Adipocyte (in vitro differentiated cells): ENCODE measurements around the gene TMEM106A.
"Not testable (repeated sequence)": the region's sequence is repeated elsewhere in the genome, so short reads cannot be mapped to it uniquely, and the experiment has no call there.

Source experiments
- DNase-seq: peaks from one replicate; pipeline ENCODE4 v3.0.0-alpha.2; 2015; ENCODE audit warnings: low read depth
- H3K27me3 ChIP-seq: replicated peaks from 2 replicates; pipeline ENCODE4 v1.7.0; 2013; ENCODE audit warnings: mild to moderate bottlenecking, low read length, moderate library complexity; ENCODE audit not compliant: control insufficient read depth, insufficient read depth
- H3K36me3 ChIP-seq: 2 replicates; pipeline ENCODE4 v1.7.0; 2013; ENCODE audit warnings: low read length, mild to moderate bottlenecking, moderate library complexity; ENCODE audit not compliant: control insufficient read depth, insufficient read depth, severe bottlenecking
- H3K4me1 ChIP-seq: 2 replicates; pipeline ENCODE4 v1.7.0; 2013; ENCODE audit warnings: mild to moderate bottlenecking, low read length, moderate library complexity; ENCODE audit not compliant: control insufficient read depth, insufficient read depth
- H3K4me3 ChIP-seq: 2 replicates; pipeline ENCODE4 v1.7.0; 2013; ENCODE audit warnings: mild to moderate bottlenecking, low read length, moderate library complexity
- H3K9ac ChIP-seq: 2 replicates; pipeline ENCODE4 v1.7.0; 2013; ENCODE audit warnings: mild to moderate bottlenecking, low read length, moderate library complexity
- H3K9me3 ChIP-seq: 2 replicates; pipeline ENCODE4 v1.7.0; 2013; ENCODE audit warnings: mild to moderate bottlenecking, low read length, moderate library complexity; ENCODE audit not compliant: control insufficient read depth

Gene TMEM106A

DNA sequence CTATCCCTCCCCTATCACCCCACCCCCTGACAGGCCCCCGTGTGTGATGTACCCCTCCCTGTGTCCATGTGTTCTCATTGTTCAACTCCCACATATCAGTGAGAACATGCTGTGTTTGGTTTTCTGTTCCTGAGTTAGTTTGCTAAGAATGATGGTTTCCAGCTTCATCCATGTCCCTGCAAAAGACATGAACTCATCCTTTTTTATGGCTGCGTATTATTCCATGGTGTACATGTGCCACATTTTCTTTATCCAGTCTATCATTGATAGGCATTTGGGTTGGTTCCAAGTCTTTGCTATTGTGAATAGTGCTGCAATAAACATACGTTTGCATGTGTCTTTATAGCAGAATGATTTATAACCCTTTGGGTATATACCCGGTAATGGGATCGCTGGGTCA, 25.0 kb upstream of the TMEM106A start:
- H3K9ac ChIP-seq, H3K27me3 ChIP-seq, H3K4me1 ChIP-seq, H3K4me3 ChIP-seq, DNase-seq, H3K9me3 ChIP-seq: not testable (repeated sequence)
- H3K36me3 ChIP-seq, result peaks cover 64% of the 10 kb centered on the region

GRCh38 chr17:43193251-43193650, 18.4 kb upstream of the TMEM106A start:
- Histone ChIP-seq H3K9me3 (no peaks in the 10 kb centered on the region), H3K27me3 (no peaks in the 10 kb centered on the region), H3K4me3 (no peak overlapping the region), H3K4me1 (peaks cover 4% of the 10 kb centered on the region), H3K36me3 (peaks cover 93% of the 10 kb centered on the region), H3K9ac (no peak overlapping the region)
- no peak for DNase-seq

DNA sequence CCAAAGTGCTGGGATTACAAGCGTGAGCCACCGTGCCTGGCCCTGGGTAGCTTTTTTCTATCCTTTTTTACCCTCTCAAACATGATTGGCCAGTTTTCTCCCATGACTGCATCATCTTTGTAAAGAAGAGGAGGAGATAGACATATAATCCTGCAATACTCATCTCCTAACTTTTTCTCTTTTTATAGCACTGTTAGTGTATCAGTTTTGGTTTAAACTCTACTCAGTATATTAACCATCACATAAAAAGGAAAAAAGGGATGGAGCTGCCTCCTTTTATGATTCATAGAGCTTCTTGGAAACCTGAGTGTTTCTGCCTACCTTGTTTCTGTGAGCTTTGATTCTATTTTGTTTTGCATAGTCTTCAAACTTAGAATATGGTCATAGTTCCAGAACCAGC, 12.0 kb upstream of the TMEM106A start:
- no peak overlapping the region for H3K4me3 ChIP-seq

DNA sequence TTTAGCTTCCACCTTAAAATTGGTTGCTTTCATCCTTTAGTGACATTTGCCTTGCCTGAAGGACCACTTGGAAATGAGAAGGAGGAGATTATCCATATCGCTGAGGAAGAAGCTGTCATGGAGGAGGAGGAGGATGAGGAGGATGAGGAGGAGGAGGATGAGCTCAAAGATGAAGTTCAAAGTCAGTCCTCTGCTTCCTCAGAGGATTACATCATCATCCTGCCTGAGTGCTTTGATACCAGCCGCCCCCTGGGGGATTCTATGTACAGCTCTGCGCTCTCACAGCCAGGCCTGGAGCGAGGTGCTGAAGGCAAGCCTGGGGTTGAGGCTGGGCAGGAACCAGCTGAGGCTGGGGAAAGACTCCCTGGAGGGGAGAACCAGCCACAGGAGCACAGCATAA, 11.5 kb upstream of the TMEM106A start:
- H3K36me3 ChIP-seq, result peaks cover 96% of the 10 kb centered on the region

More for the DNA sequence above, 12.0 kb upstream of the TMEM106A start:
- H3K4me1 ChIP-seq, result no peaks in the 10 kb centered on the region
- H3K9me3 ChIP-seq, result no peaks in the 10 kb centered on the region
- H3K27me3 ChIP-seq, result no peaks in the 10 kb centered on the region
- no peak for DNase-seq
- H3K36me3 ChIP-seq, result peaks cover 98% of the 10 kb centered on the region
- H3K9ac ChIP-seq, result no peak overlapping the region

DNA sequence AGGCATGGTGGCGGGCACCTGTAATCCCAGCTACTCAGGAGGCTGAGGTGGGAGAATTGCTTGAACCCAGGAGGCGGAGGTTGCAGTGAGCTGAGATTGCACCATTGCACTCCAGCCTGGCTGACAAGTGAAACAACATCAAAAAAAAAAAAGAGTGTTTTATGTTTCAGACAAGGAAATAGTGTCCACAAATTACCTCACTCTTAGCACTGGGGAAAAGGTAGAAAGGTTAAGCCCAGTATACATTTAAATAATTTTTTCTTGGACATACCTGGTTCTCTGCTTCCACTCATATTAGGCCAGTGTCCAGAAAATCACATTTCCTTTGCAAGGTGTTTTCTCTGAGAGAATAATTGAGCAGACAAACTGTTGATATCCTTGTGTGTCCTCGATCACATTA, 8.7 kb upstream of the TMEM106A start:
- not testable (repeated sequence) for H3K27me3 ChIP-seq, H3K9me3 ChIP-seq, H3K4me1 ChIP-seq, H3K9ac ChIP-seq, DNase-seq, H3K4me3 ChIP-seq
- H3K36me3 ChIP-seq, result peaks cover 85% of the 10 kb centered on the region

More for the DNA sequence above, 11.5 kb upstream of the TMEM106A start:
- no peaks in the 10 kb centered on the region for H3K27me3 ChIP-seq
- no peaks in the 10 kb centered on the region for H3K4me1 ChIP-seq
- H3K9ac ChIP-seq, result no peak overlapping the region
- DNase-seq, result no peak
- H3K9me3 ChIP-seq, result no peaks in the 10 kb centered on the region
- no peak overlapping the region for H3K4me3 ChIP-seq

DNA sequence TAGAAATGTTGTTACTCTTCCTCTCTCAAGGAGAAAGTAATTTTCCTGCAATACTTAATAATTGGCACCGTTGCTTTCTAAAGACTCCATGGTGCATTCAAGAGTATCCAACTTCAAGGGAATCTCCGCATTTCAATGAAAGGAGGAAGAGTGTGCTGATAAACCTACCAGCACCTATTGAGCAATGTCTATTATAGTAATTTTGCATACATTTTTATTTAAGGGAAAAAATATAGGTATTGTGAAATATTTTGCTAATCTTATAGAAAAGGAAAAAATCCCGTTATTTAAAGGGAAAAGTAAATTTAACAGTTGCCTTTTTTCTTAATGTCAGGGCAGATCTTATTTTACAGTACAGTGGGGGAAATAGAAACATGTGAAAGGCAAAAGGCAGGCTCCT, 1.1 kb upstream of the TMEM106A start:
- Histone ChIP-seq H3K9me3 (no peaks in the 10 kb centered on the region), H3K9ac (peak overlapping the region; percentile 85), H3K4me3 (peak overlapping the region; percentile 84), H3K27me3 (no peaks in the 10 kb centered on the region), H3K4me1 (peaks cover 21% of the 10 kb centered on the region), H3K36me3 (peaks cover 39% of the 10 kb centered on the region)
- no peak for DNase-seq

- Histone ChIP-seq H3K4me1 (peaks cover 21% of the 10 kb centered on the region), H3K36me3 (peaks cover 42% of the 10 kb centered on the region), H3K4me3 (peak overlapping the region; percentile 84), H3K9me3 (no peaks in the 10 kb centered on the region), H3K9ac (peak overlapping the region; percentile 85), H3K27me3 (no peaks in the 10 kb centered on the region)
- peak; percentile 7 for DNase-seq
Observed at GRCh38 chr17:43211123-43211479, 574 bp upstream of the TMEM106A start.

DNA sequence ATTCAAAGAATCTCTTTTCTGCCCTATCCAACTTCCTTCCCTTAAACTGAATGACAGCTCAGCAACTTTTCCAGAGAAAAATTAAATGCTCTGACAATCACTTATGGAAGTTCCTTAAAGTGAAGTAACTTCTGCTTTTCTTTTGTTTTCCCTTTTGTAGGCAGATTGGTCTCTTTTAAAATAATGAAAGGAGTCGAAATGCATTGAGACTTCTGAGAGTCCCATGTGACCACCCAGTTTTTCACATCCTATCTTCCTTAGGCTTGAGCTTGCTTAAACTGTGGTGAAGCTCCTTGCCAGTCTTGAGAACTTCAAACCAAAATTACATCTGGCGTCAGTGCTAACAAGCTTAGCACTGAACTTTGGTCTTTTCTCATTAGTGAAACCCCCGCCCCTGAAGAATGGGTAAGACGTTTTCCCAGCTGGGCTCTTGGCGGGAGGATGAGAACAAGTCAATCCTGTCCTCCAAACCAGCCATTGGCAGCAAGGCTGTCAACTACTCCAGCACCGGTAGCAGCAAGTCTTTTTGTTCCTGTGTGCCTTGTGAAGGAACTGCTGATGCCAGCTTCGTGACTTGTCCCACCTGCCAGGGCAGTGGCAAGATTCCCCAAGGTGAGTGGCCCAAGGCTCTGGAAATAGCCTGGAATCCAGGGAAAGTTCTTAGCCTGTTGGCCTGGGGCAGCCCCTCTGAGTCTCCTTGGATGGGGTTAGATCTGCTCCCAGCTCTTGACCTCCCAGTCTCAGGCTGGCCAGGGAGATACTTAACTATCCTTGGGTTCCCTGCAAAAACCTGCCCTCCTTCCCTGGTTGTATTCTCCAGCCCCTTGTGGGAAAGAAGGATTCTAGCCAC, 1.2 kb downstream of the TMEM106A start:
- Histone ChIP-seq H3K9me3 (no peaks in the 10 kb centered on the region), H3K4me3 (peak overlapping the region; percentile 84), H3K9ac (peak overlapping the region; percentile 85), H3K27me3 (no peaks in the 10 kb centered on the region), H3K4me1 (peaks cover 21% of the 10 kb centered on the region), H3K36me3 (peaks cover 44% of the 10 kb centered on the region)
- peak; percentile 11 for DNase-seq

DNA sequence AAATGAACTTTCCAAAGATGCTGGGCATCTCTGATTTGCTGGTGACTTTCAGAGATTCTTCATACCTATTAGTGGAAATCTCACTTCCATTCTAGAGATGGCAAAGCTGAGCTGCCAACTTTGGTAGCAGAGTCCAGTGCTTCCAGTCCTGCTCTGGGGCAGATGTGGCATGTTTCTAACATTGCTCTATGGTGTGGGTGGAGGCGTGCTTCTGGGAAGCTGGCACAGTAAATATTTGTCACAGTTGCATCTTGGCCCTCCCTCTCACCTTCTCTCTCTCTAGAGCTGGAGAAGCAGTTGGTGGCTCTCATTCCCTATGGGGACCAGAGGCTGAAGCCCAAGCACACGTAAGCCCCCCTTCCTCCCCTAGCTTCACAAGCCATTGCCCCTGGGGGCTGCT, 1.9 kb downstream of the TMEM106A start:
- no peak overlapping the region for H3K4me3 ChIP-seq
- H3K27me3 ChIP-seq, result no peaks in the 10 kb centered on the region
- H3K9me3 ChIP-seq, result no peaks in the 10 kb centered on the region

DNA sequence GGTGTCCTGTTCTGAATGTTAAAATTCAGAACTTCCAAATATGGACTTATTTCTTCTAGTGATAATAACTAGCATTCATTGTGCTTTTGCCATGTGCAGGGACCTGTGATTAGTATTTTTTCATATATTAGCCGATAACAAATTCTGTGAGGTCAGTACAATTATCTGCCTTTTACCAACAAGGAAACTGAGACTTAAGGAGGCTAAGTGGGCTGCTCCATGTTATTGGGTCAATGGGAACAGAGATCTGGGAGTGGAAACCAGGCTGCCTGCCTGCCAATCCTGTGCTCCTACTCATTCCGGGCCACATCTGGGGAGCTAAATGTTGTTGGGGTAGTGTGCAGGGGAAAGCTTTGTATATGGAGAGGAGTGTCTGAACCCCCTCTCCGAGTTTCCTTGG, 3.7 kb downstream of the TMEM106A start:
- H3K9me3 ChIP-seq, result no peaks in the 10 kb centered on the region
- peaks cover 26% of the 10 kb centered on the region for H3K4me1 ChIP-seq
- H3K4me3 ChIP-seq, result no peak overlapping the region
- peaks cover 22% of the 10 kb centered on the region for H3K36me3 ChIP-seq
- no peak overlapping the region for H3K9ac ChIP-seq
- no peak for DNase-seq
- no peaks in the 10 kb centered on the region for H3K27me3 ChIP-seq

More for the DNA sequence above, 1.9 kb downstream of the TMEM106A start:
- DNase-seq, result no peak
- Histone ChIP-seq H3K4me1 (peaks cover 21% of the 10 kb centered on the region), H3K36me3 (peaks cover 38% of the 10 kb centered on the region), H3K9ac (no peak overlapping the region)

DNA sequence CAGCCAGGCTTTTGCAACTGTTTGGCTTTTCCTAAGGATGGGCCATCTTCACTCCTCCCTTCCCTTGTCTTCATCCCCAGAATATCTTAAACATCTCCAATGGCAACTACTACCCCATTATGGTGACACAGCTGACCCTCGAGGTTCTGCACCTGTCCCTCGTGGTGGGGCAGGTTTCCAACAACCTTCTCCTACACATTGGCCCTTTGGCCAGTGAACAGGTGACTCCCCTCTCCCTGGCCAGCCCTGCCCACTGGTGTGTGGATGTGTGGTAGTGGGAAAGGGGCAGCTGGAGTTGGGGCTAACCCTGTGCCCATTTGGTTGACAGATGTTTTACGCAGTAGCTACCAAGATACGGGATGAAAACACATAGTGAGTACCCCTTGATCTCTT, 4.7 kb downstream of the TMEM106A start:
- Histone ChIP-seq H3K4me1 (peaks cover 18% of the 10 kb centered on the region), H3K4me3 (no peak overlapping the region), H3K27me3 (no peaks in the 10 kb centered on the region), H3K36me3 (peaks cover 16% of the 10 kb centered on the region), H3K9ac (no peak overlapping the region), H3K9me3 (no peaks in the 10 kb centered on the region)
- DNase-seq, result no peak
